NCI-H2081 (cell line): ENCODE data around the gene CFHR4.
"Not testable (repeated sequence)": the region's sequence is repeated elsewhere in the genome, so short reads cannot be mapped to it uniquely, and the experiment has no call there.

ENCODE experiments used
- DNase-seq, 2 experiments: peaks; one replicate each; lab custom pipeline; 2025; lab: John Stamatoyannopoulos, UW

The CFHR4 gene

GRCh38 chr1:196941474-196941873, 53.6 kb downstream of the CFHR4 start:
- not testable (repeated sequence) for DNase-seq

- DNase-seq, result not testable (repeated sequence)
Measured at GRCh38 chr1:196943568-196943967, 55.7 kb downstream of the CFHR4 start, which contains the start of gene CFHR2. TSS of gene CFHR2 (plus strand) at chr1:196943738. CDS start at chr1:196943881, 143 bp downstream.

GRCh38 chr1:196951711-196952394, 64.0 kb downstream of the CFHR4 start:
- DNase-seq, result no peak

- no peak for DNase-seq
Measured at GRCh38 chr1:196954778-196955177, 66.9 kb downstream of the CFHR4 start.

GRCh38 chr1:196955926-196956325, 68.1 kb downstream of the CFHR4 start:
- DNase-seq, result no peak

GRCh38 chr1:196960854-196961253, 73.0 kb downstream of the CFHR4 start:
- no peak for DNase-seq
